ENCODE results near the gene COLEC11.

Gene COLEC11

DNA sequence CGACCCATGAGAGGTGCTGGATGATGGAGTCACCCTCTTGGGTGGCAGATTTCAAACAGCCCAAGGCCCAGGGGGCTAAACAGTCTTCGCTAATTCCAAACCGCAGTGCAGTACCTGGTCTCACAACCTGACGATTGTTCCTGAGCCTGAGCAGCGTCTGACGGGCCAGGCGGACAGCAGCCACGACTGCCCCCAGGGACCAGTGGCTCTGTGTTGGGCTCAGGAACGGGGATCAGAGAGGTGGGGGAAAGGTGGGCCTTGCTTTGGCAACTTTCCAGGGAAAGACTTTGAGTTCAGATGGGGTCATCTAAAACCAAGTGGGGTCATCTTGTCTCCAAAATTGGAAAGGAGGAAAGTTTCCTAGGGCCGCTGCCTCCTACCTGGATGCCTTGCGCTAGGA is 492 bp downstream of the COLEC11 start:
- CTCF ChIA-PET = interaction anchor here (0.5 to 0.8 kb wide), 2 partner anchors 61 to 176 kb away, joined by 3 read pairs; no protein-coding TSS in a partner anchor
- no peak overlapping the region for H3K4me3 ChIP-seq (ENCODE audit: control insufficient read depth in 1 of 7, extremely low read depth in 1 of 7, insufficient read depth in 4 of 7, low read depth in 2 of 7, low read length in 6 of 7)
- 96% methylated on average over 11 of the region's 11 CpGs for WGBS (ENCODE audit: insufficient coverage)

DNA sequence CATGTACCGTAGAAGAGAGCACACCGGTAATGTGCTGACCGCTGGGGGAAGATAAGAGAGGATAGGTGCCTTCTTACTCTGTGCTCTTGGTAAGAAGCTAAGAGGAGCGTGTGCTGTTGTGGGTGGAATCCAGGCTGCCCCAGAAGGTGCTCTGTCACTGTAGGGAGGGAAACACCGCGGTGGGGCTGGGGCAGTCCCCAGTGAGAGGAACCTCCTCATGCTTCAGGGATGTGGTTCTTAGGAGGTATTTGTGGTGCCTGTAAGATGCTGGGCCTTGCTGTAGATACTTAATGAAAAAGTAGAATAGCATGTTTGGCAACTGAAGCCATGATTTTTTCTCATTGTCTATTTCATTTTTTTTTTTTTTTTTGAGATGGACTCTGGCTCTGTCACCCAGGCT is 1.1 kb downstream of the COLEC11 start:
- POLR2A ChIA-PET = no interaction called here
- H3K27ac ChIP-seq (ENCODE audit: insufficient read depth in 1 of 2, low read depth in 1 of 2, low read length in 2 of 2, poor library complexity in 1 of 2, severe bottlenecking in 2 of 2) = no peak overlapping the region
- H3K27me3 ChIP-seq (replicated peaks in 2 of 5; ENCODE audit: control insufficient read depth in 4 of 5, insufficient read depth in 5 of 5, low read length in 4 of 5) = peaks cover 0 to 8% (median 0%) of the 10 kb centered on the region in 5 experiments
- no peaks in the 10 kb centered on the region for H3K36me3 ChIP-seq (ENCODE audit: control insufficient read depth in 4 of 4, insufficient read depth in 4 of 4, low read length in 3 of 4)
- WGBS (ENCODE audit: insufficient coverage) = 86% methylated on average over 6 of the region's 6 CpGs
- H3K4me1 ChIP-seq (ENCODE audit: control extremely low read depth in 1 of 4, control insufficient read depth in 4 of 4, insufficient read depth in 4 of 4, low read length in 3 of 4) = peaks cover 0 to 4% (median 2%) of the 10 kb centered on the region in 4 experiments
- H3K4me3 ChIP-seq (ENCODE audit: control insufficient read depth in 1 of 7, extremely low read depth in 1 of 7, insufficient read depth in 4 of 7, low read depth in 2 of 7, low read length in 6 of 7) = no peak overlapping the region
- CTCF ChIA-PET = interaction anchor here (0.8 kb wide), 1 partner anchor 60 kb away, joined by 3 read pairs; no protein-coding TSS in a partner anchor
- DNase-seq = peak in 2 of 3 donors; percentile 64 to 65
- H3K9me3 ChIP-seq (ENCODE audit: control extremely low read depth in 1 of 5, control insufficient read depth in 4 of 5, insufficient read depth in 2 of 5, low read depth in 1 of 5, low read length in 4 of 5) = no peaks in the 10 kb centered on the region

More for the DNA sequence above, 492 bp downstream of the COLEC11 start:
- H3K27ac ChIP-seq (ENCODE audit: insufficient read depth in 1 of 2, low read depth in 1 of 2, low read length in 2 of 2, poor library complexity in 1 of 2, severe bottlenecking in 2 of 2) = no peak overlapping the region
- H3K4me1 ChIP-seq (ENCODE audit: control extremely low read depth in 1 of 4, control insufficient read depth in 4 of 4, insufficient read depth in 4 of 4, low read length in 3 of 4) = peaks cover 0 to 4% (median 2%) of the 10 kb centered on the region in 4 experiments
- H3K9me3 ChIP-seq (ENCODE audit: control extremely low read depth in 1 of 5, control insufficient read depth in 4 of 5, insufficient read depth in 2 of 5, low read depth in 1 of 5, low read length in 4 of 5) = no peaks in the 10 kb centered on the region
- H3K36me3 ChIP-seq (ENCODE audit: control insufficient read depth in 4 of 4, insufficient read depth in 4 of 4, low read length in 3 of 4) = no peaks in the 10 kb centered on the region
- POLR2A ChIA-PET = no interaction called here
- peaks cover 0 to 8% (median 0%) of the 10 kb centered on the region in 5 experiments for H3K27me3 ChIP-seq (replicated peaks in 2 of 5; ENCODE audit: control insufficient read depth in 4 of 5, insufficient read depth in 5 of 5, low read length in 4 of 5)
- no peak for DNase-seq

- Histone ChIP-seq H3K4me1 (ENCODE audit: control extremely low read depth in 1 of 4, control insufficient read depth in 4 of 4, insufficient read depth in 4 of 4, low read length in 3 of 4) (peaks cover 0 to 4% (median 2%) of the 10 kb centered on the region in 4 experiments), H3K27me3 (replicated peaks in 2 of 5; ENCODE audit: control insufficient read depth in 4 of 5, insufficient read depth in 5 of 5, low read length in 4 of 5) (peaks cover 0 to 8% (median 0%) of the 10 kb centered on the region in 5 experiments), H3K9me3 (ENCODE audit: control extremely low read depth in 1 of 5, control insufficient read depth in 4 of 5, insufficient read depth in 2 of 5, low read depth in 1 of 5, low read length in 4 of 5) (no peaks in the 10 kb centered on the region), H3K36me3 (ENCODE audit: control insufficient read depth in 4 of 4, insufficient read depth in 4 of 4, low read length in 3 of 4) (no peaks in the 10 kb centered on the region), H3K27ac (ENCODE audit: insufficient read depth in 1 of 2, low read depth in 1 of 2, low read length in 2 of 2, poor library complexity in 1 of 2, severe bottlenecking in 2 of 2) (no peak overlapping the region), H3K4me3 (ENCODE audit: control insufficient read depth in 1 of 7, extremely low read depth in 1 of 7, insufficient read depth in 4 of 7, low read depth in 2 of 7, low read length in 6 of 7) (no peak overlapping the region)
- 96% methylated on average over 15 of the region's 16 CpGs for WGBS (ENCODE audit: insufficient coverage)
- ChIA-PET CTCF (no interaction called here), POLR2A (no interaction called here)
- no peak for DNase-seq
Measured at GRCh38 chr2:3596901-3597417, 2.0 kb downstream of the COLEC11 start.

- CTCF ChIA-PET = no interaction called here
- DNase-seq = no peak
- 80% methylated on average over 1 of the region's 6 CpGs for WGBS (ENCODE audit: insufficient coverage)
- Histone ChIP-seq H3K27ac (ENCODE audit: insufficient read depth in 1 of 2, low read depth in 1 of 2, low read length in 2 of 2, poor library complexity in 1 of 2, severe bottlenecking in 2 of 2) (no peak overlapping the region), H3K36me3 (ENCODE audit: control insufficient read depth in 4 of 4, insufficient read depth in 4 of 4, low read length in 3 of 4) (no peaks in the 10 kb centered on the region), H3K27me3 (replicated peaks in 2 of 5; ENCODE audit: control insufficient read depth in 4 of 5, insufficient read depth in 5 of 5, low read length in 4 of 5) (peaks cover 0 to 8% (median 0%) of the 10 kb centered on the region in 5 experiments), H3K4me1 (ENCODE audit: control extremely low read depth in 1 of 4, control insufficient read depth in 4 of 4, insufficient read depth in 4 of 4, low read length in 3 of 4) (peaks cover 0 to 4% (median 2%) of the 10 kb centered on the region in 4 experiments), H3K4me3 (ENCODE audit: control insufficient read depth in 1 of 7, extremely low read depth in 1 of 7, insufficient read depth in 4 of 7, low read depth in 2 of 7, low read length in 6 of 7) (no peak overlapping the region), H3K9me3 (ENCODE audit: control extremely low read depth in 1 of 5, control insufficient read depth in 4 of 5, insufficient read depth in 2 of 5, low read depth in 1 of 5, low read length in 4 of 5) (no peaks in the 10 kb centered on the region)
- POLR2A ChIA-PET = no interaction called here
Measured at GRCh38 chr2:3597567-3597966, 2.7 kb downstream of the COLEC11 start.

DNA sequence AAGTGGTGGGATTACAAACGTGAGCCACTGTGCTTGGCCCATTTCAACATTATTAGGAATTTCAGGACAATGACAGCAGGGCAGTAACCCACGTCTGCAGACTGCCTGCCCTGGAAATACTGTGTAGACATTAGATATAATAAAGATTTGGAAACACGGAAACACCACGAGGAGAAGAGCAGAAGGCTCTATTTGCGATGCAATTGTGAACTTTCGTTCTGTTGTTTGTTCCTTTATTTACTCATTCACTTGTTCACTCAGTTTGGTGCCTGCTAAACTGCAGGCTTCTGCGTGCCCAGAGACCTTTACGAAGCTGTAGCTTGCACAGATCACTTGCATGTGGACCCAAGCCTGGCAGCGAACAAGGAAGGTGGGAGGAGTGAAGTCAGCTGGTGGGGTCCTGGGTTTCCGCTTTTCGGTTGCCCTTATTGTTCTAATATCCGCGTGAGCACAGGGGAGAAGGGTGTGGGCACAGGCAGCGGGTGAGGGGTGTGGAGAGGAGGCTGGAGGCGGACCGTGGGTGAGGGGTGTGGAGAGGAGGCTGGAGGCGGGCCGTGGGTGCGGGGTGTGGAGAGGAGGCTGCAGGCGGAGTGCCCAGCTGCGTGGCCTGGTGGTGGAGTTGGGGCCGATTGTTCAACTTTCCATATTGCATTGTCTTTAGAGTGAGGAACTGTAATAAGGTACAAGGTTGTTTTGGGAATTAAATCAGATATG is 3.4 kb downstream of the COLEC11 start:
- Histone ChIP-seq H3K36me3 (ENCODE audit: control insufficient read depth in 4 of 4, insufficient read depth in 4 of 4, low read length in 3 of 4) (no peaks in the 10 kb centered on the region), H3K27ac (ENCODE audit: insufficient read depth in 1 of 2, low read depth in 1 of 2, low read length in 2 of 2, poor library complexity in 1 of 2, severe bottlenecking in 2 of 2) (no peak overlapping the region), H3K4me3 (ENCODE audit: control insufficient read depth in 1 of 7, extremely low read depth in 1 of 7, insufficient read depth in 4 of 7, low read depth in 2 of 7, low read length in 6 of 7) (no peak overlapping the region), H3K27me3 (replicated peaks in 2 of 5; ENCODE audit: control insufficient read depth in 4 of 5, insufficient read depth in 5 of 5, low read length in 4 of 5) (peaks cover 0 to 8% (median 0%) of the 10 kb centered on the region in 5 experiments), H3K9me3 (ENCODE audit: control extremely low read depth in 1 of 5, control insufficient read depth in 4 of 5, insufficient read depth in 2 of 5, low read depth in 1 of 5, low read length in 4 of 5) (no peaks in the 10 kb centered on the region), H3K4me1 (ENCODE audit: control extremely low read depth in 1 of 4, control insufficient read depth in 4 of 4, insufficient read depth in 4 of 4, low read length in 3 of 4) (peaks cover 0 to 4% (median 2%) of the 10 kb centered on the region in 4 experiments)
- ChIA-PET CTCF (no interaction called here), POLR2A (no interaction called here)
- no peak for DNase-seq
- 82% methylated on average over 19 of the region's 22 CpGs for WGBS (ENCODE audit: insufficient coverage)

- ChIA-PET POLR2A (no interaction called here), CTCF (no interaction called here)
- Histone ChIP-seq H3K36me3 (ENCODE audit: control insufficient read depth in 4 of 4, insufficient read depth in 4 of 4, low read length in 3 of 4) (no peaks in the 10 kb centered on the region), H3K4me3 (ENCODE audit: control insufficient read depth in 1 of 7, extremely low read depth in 1 of 7, insufficient read depth in 4 of 7, low read depth in 2 of 7, low read length in 6 of 7) (no peak overlapping the region), H3K27ac (ENCODE audit: insufficient read depth in 1 of 2, low read depth in 1 of 2, low read length in 2 of 2, poor library complexity in 1 of 2, severe bottlenecking in 2 of 2) (no peak overlapping the region), H3K4me1 (ENCODE audit: control extremely low read depth in 1 of 4, control insufficient read depth in 4 of 4, insufficient read depth in 4 of 4, low read length in 3 of 4) (peaks cover 0 to 5% (median 2%) of the 10 kb centered on the region in 4 experiments), H3K27me3 (replicated peaks in 2 of 5; ENCODE audit: control insufficient read depth in 4 of 5, insufficient read depth in 5 of 5, low read length in 4 of 5) (peaks cover 0 to 8% (median 0%) of the 10 kb centered on the region in 5 experiments), H3K9me3 (ENCODE audit: control extremely low read depth in 1 of 5, control insufficient read depth in 4 of 5, insufficient read depth in 2 of 5, low read depth in 1 of 5, low read length in 4 of 5) (no peaks in the 10 kb centered on the region)
- no peak for DNase-seq
- WGBS (ENCODE audit: insufficient coverage) = 92% methylated on average over 14 of the region's 22 CpGs
Measured at GRCh38 chr2:3598912-3599854, 4.3 kb downstream of the COLEC11 start.
